SK-N-SH (cell line): ENCODE data around the gene CPED1. TPM values are rescaled to one million over a fixed set of nuclear protein-coding genes. Genes with fewer than 3 reads are reported as not detected.

ENCODE experiments used
- CTCF ChIA-PET: fragments of 300-600, 350-600 bp; formaldehyde crosslinking; extraction: SDS; loops from one replicate; lab custom pipeline; 2021; lab: Yijun Ruan, JAX
- POLR2A ChIA-PET: fragments of 350-600 bp; sonication (Branson Sonifier 250); formaldehyde crosslinking; extraction: SDS; loops from one replicate; lab custom pipeline; 2020; ENCODE audit warnings: antibody characterized with exemption, inconsistent platforms; lab: Yijun Ruan, JAX
- DNase-seq: peaks from one replicate; pipeline ENCODE4 v3.0.0; 2012
- H2AFZ ChIP-seq: fragments of 200-600 bp; sonication (generic); 2 replicates; pipeline ENCODE4 v1.8.1; 2016; ENCODE audit warnings: antibody characterized with exemption, mild to moderate bottlenecking, low read depth
- H3F3A ChIP-seq: fragments of 200-600 bp; sonication (generic); replicated peaks from 2 replicates; pipeline ENCODE3; 2016; ENCODE audit warnings: antibody characterized with exemption, mild to moderate bottlenecking; ENCODE audit not compliant: insufficient read depth
- H3K27ac ChIP-seq, 2 experiments: fragments of 200-500 bp in 1 of 2; fragments of 200-600 bp in 1 of 2; sonication (Bioruptor generic) in 1 of 2; sonication (generic), shearing (Covaris generic) in 1 of 2; 2 replicates each; pipeline versions ENCODE4 v1.5.1 to v1.6.1; 2014 to 2016; ENCODE audit warnings: low read depth in 2 of 2, inconsistent platforms in 1 of 2, low read length in 1 of 2, mild to moderate bottlenecking in 1 of 2, mixed read lengths in 1 of 2
- H3K27me3 ChIP-seq: fragments of 200-600 bp; sonication (generic), shearing (Covaris generic); 2 replicates; pipeline ENCODE4 v1.6.1; 2016; ENCODE audit warnings: mixed run types; ENCODE audit not compliant: insufficient read depth
- H3K36me3 ChIP-seq, 2 experiments: fragments of 200-500 bp in 1 of 2; fragments of 200-600 bp in 1 of 2; sonication (Bioruptor generic) in 1 of 2; sonication (generic) in 1 of 2; replicated peaks in 1 of 2; 2 replicates each; pipeline versions ENCODE3 to v1.5.1; 2014 to 2016; ENCODE audit warnings: low read length in 1 of 2, mild to moderate bottlenecking in 1 of 2; ENCODE audit not compliant: insufficient read depth in 2 of 2, control insufficient read depth in 1 of 2
- H3K4me1 ChIP-seq, 2 experiments: fragments of 200-500 bp in 1 of 2; fragments of 200-600 bp in 1 of 2; sonication (Bioruptor generic) in 1 of 2; sonication (generic), shearing (Covaris generic) in 1 of 2; 2 replicates each; pipeline versions ENCODE4 v1.5.1 to v1.6.1; 2014 to 2016; ENCODE audit warnings: low read depth in 1 of 2, low read length in 1 of 2, mixed run types in 1 of 2; ENCODE audit not compliant: insufficient read depth in 2 of 2, control insufficient read depth in 1 of 2
- H3K4me2 ChIP-seq: fragments of 200-600 bp; sonication (generic), shearing (Covaris generic); 2 replicates; pipeline ENCODE4 v1.6.1; 2017; ENCODE audit warnings: mixed run types
- H3K4me3 ChIP-seq, 2 experiments: fragments of 200-500 bp in 1 of 2; fragments of 200-600 bp in 1 of 2; sonication (Bioruptor generic) in 1 of 2; sonication (generic), shearing (Covaris generic) in 1 of 2; 2 replicates each; pipeline versions ENCODE4 v1.5.1 to v1.8.1; 2014 to 2016; ENCODE audit warnings: low read depth in 2 of 2, inconsistent platforms in 1 of 2, low read length in 1 of 2, mild to moderate bottlenecking in 1 of 2, mixed read lengths in 1 of 2, moderate library complexity in 1 of 2
- H3K79me2 ChIP-seq: fragments of 200-600 bp; sonication (generic); 2 replicates; pipeline ENCODE4 v1.8.1; 2017; ENCODE audit warnings: mild to moderate bottlenecking; ENCODE audit not compliant: insufficient read depth
- H3K9ac ChIP-seq: fragments of 200-600 bp; sonication (generic); 2 replicates; pipeline ENCODE4 v1.6.1; 2017; ENCODE audit warnings: mixed run types
- H3K9me2 ChIP-seq: fragments of 200-600 bp; sonication (generic); 2 replicates; pipeline ENCODE4 v1.6.1; 2017; ENCODE audit warnings: mixed run types
- H3K9me3 ChIP-seq: fragments of 200-600 bp; sonication (generic); 2 replicates; pipeline ENCODE4 v1.6.1; 2017; ENCODE audit warnings: mixed run types, mild to moderate bottlenecking, moderate library complexity
- H4K20me1 ChIP-seq: fragments of 200-600 bp; sonication (generic); 2 replicates; pipeline ENCODE4 v1.6.1; 2017; ENCODE audit warnings: mild to moderate bottlenecking, mixed run types; ENCODE audit not compliant: insufficient read depth
- CHD2 ChIP-seq: fragments of 150-350 bp; IDR thresholded peaks from 2 replicates; pipeline ENCODE4 v1.6.1; 2018; ENCODE audit warnings: low read length; ENCODE audit not compliant: partially characterized antibody
- EZH2phosphoT487 ChIP-seq: fragments of 200-600 bp; sonication (generic); IDR thresholded peaks from 2 replicates; pipeline ENCODE4 v1.6.1; 2017; ENCODE audit warnings: low read depth, mixed run types, mild to moderate bottlenecking, antibody characterized with exemption, moderate library complexity, borderline replicate concordance
- FOXJ3 ChIP-seq: sonication (generic); formaldehyde crosslinking; IDR thresholded peaks from 2 replicates; pipeline ENCODE4 v1.5.1; 2020; ENCODE audit warnings: mild to moderate bottlenecking, missing genetic modification reagents
- GATA2 ChIP-seq: sonication (generic); formaldehyde crosslinking; IDR thresholded peaks from 2 replicates; pipeline ENCODE4 v1.5.0; 2020; ENCODE audit warnings: mild to moderate bottlenecking, missing genetic modification reagents
- JUND ChIP-seq: IDR thresholded peaks from 2 replicates; pipeline ENCODE4 v1.4.0; 2012
- MXI1 ChIP-seq: IDR thresholded peaks from 2 replicates; pipeline ENCODE4 v1.6.1; 2012; ENCODE audit warnings: mild to moderate bottlenecking, low read depth, low read length, improper control_type of control experiment
- NFIC ChIP-seq: IDR thresholded peaks from 2 replicates; pipeline ENCODE4 v1.4.0; 2012; ENCODE audit warnings: borderline replicate concordance
- NRF1 ChIP-seq: IDR thresholded peaks from 2 replicates; pipeline ENCODE4 v1.6.1; 2012; ENCODE audit warnings: low read depth, mild to moderate bottlenecking, low read length
- RFX5 ChIP-seq: IDR thresholded peaks from 2 replicates; pipeline ENCODE4 v1.6.1; 2012; ENCODE audit warnings: mild to moderate bottlenecking, improper control_type of control experiment, low read length
- RXRA ChIP-seq: IDR thresholded peaks from 2 replicates; pipeline ENCODE4 v1.4.0; 2012; ENCODE audit warnings: low read depth, mild to moderate bottlenecking, borderline replicate concordance
- TCF12 ChIP-seq: IDR thresholded peaks from 2 replicates; pipeline ENCODE4 v1.4.0; 2012
- TEAD4 ChIP-seq: IDR thresholded peaks from 2 replicates; pipeline ENCODE4 v1.4.0; 2012; ENCODE audit warnings: mild to moderate bottlenecking, borderline replicate concordance; ENCODE audit not compliant: insufficient read depth
- WGBS: methylation state at CpG from one replicate; pipeline ENCODE4 v1.1.6; 2017; ENCODE audit warnings: low lambda C conversion rate; 5-methylcytosine and 5-hydroxymethylcytosine counted together
- polyA plus RNA-seq, 3 experiments: library from polyadenylated mRNA; depleted of rRNA; stranded (reverse); fragments of >200 nt; gene quantifications; 2 replicates each; pipeline ENCODE4 v1.2.3, GENCODE V29; 2012
- TF ChIP-seq, protein P1 (sequence below): fragments of 150-350 bp; IDR thresholded peaks from 2 replicates; pipeline ENCODE4 v1.6.1; 2017; ENCODE audit warnings: antibody characterized with exemption, low read length, low read depth, borderline replicate concordance
- TF ChIP-seq, protein P2 (sequence below): IDR thresholded peaks from 2 replicates; pipeline ENCODE4 v1.4.0; 2012; ENCODE audit warnings: low read depth, borderline replicate concordance
- TF ChIP-seq, protein P3 (sequence below): IDR thresholded peaks from 2 replicates; pipeline ENCODE4 v1.6.1; 2012; ENCODE audit warnings: mild to moderate bottlenecking, low read depth, low read length, moderate library complexity
- TF ChIP-seq, protein P4 (sequence below): fragments of 200-600 bp; sonication (generic); IDR thresholded peaks from 2 replicates; pipeline ENCODE4 v1.6.1; 2017; ENCODE audit warnings: antibody characterized with exemption, mild to moderate bottlenecking, moderate library complexity
- TF ChIP-seq, protein P5 (sequence below): fragments of 150-350 bp; IDR thresholded peaks from 2 replicates; pipeline ENCODE4 v1.6.1; 2016; ENCODE audit warnings: mild to moderate bottlenecking, low read depth, low read length

CPED1 gene
- polyA plus RNA-seq, 1 of the 3 experiments (the other 2 are of a cell fraction) = 4.4 TPM

DNA sequence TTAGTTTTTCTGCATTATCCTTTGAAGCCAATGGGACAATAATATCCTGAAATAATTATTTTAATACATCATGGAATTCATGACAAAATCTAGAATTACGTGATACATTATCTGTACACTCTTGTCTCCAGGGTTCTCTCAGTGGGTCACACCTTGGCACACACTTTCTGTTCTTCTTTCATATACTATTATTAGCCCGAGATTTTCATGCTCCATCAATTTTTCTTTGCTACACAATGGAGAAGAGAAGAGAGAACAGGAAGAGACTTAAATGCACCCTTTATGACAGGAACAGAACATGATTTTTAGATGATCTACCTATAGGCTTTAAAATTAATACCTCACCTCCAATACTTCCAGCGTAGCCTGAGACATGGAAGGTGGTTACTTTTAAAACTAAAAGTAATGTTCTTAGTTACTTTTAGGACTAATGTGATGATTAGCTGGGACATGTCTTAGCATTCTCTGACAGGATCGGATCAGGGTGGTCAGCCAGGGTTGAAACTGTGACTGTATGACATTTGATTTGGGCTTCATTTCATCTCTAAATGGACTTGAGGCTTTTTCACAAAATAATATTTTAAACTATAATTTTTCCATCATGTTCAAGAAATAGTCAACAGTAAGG is 192.0 kb downstream of the CPED1 start:
- H2AFZ ChIP-seq = no peak overlapping the region
- H3K4me3 ChIP-seq = no peak overlapping the region
- no peak for DNase-seq
- no peak overlapping the region for H3K27ac ChIP-seq
- H3K36me3 ChIP-seq = no peaks in the 10 kb centered on the region
- peaks cover 0 to 3% of the 10 kb centered on the region in 2 experiments; a peak in 1 of 4 replicates for H3K4me1 ChIP-seq
- ChIA-PET CTCF (no interaction called here), POLR2A (no interaction called here)
- H3K9me2 ChIP-seq = no peaks in the 10 kb centered on the region
- 70% methylated on average over 4 of the region's 4 CpGs for WGBS
- no peak for TF ChIP-seq NRF1
- TF ChIP-seq RFX5 = no peak
- TF ChIP-seq FOXJ3 (CRISPR knock-in tag) = no peak
- TF ChIP-seq CHD2 = no peak
- TF ChIP-seq, protein P1, sequence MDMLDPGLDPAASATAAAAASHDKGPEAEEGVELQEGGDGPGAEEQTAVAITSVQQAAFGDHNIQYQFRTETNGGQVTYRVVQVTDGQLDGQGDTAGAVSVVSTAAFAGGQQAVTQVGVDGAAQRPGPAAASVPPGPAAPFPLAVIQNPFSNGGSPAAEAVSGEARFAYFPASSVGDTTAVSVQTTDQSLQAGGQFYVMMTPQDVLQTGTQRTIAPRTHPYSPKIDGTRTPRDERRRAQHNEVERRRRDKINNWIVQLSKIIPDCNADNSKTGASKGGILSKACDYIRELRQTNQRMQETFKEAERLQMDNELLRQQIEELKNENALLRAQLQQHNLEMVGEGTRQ = no peak
- TF ChIP-seq, protein P2, sequence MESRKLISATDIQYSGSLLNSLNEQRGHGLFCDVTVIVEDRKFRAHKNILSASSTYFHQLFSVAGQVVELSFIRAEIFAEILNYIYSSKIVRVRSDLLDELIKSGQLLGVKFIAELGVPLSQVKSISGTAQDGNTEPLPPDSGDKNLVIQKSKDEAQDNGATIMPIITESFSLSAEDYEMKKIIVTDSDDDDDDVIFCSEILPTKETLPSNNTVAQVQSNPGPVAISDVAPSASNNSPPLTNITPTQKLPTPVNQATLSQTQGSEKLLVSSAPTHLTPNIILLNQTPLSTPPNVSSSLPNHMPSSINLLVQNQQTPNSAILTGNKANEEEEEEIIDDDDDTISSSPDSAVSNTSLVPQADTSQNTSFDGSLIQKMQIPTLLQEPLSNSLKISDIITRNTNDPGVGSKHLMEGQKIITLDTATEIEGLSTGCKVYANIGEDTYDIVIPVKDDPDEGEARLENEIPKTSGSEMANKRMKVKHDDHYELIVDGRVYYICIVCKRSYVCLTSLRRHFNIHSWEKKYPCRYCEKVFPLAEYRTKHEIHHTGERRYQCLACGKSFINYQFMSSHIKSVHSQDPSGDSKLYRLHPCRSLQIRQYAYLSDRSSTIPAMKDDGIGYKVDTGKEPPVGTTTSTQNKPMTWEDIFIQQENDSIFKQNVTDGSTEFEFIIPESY = no peak
- TF ChIP-seq RXRA = no peak
- no peak for TF ChIP-seq GATA2 (CRISPR knock-in tag)
- TF ChIP-seq JUND = no peak
- no peaks in the 10 kb centered on the region for H3K9me3 ChIP-seq
- H3K27me3 ChIP-seq = no peaks in the 10 kb centered on the region
- H3F3A ChIP-seq = no peaks in the 10 kb centered on the region
- H4K20me1 ChIP-seq = no peaks in the 10 kb centered on the region
- no peak overlapping the region for H3K4me2 ChIP-seq
- H3K79me2 ChIP-seq = no peaks in the 10 kb centered on the region
- no peak overlapping the region for H3K9ac ChIP-seq

DNA sequence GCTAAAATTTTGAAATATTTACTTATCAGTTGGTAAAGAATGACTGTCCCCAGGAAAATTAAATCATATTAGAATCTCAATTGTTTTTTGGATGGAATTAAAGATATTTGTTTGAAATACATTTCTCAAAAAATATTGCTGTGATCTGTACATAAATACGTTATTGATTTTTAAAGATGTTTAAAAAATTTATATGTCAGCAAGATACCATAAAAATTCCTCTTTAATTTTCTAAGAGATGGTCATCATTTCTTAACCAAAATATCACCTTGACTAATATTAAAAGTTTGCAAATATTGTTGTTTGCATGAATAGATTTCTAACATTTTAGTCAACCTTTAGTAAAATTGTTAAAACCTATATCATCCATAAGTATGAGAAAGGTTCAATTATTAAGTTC is 192.8 kb downstream of the CPED1 start:
- Histone ChIP-seq H3K4me3 (no peak overlapping the region), H3K4me2 (no peak overlapping the region), H3K4me1 (peaks cover 0 to 3% of the 10 kb centered on the region in 2 experiments; a peak in 1 of 4 replicates), H3K9ac (no peak overlapping the region), H2AFZ (no peak overlapping the region), H3K79me2 (no peaks in the 10 kb centered on the region), H3K9me3 (no peaks in the 10 kb centered on the region), H3K9me2 (no peaks in the 10 kb centered on the region), H3F3A (no peaks in the 10 kb centered on the region), H3K27ac (no peak overlapping the region), H3K27me3 (no peaks in the 10 kb centered on the region), H3K36me3 (no peaks in the 10 kb centered on the region), H4K20me1 (no peaks in the 10 kb centered on the region)
- WGBS = 60% methylated on average over 1 of the region's 1 CpG
- DNase-seq = no peak
- ChIA-PET POLR2A (no interaction called here), CTCF (no interaction called here)
- TF ChIP-seq, protein P3, sequence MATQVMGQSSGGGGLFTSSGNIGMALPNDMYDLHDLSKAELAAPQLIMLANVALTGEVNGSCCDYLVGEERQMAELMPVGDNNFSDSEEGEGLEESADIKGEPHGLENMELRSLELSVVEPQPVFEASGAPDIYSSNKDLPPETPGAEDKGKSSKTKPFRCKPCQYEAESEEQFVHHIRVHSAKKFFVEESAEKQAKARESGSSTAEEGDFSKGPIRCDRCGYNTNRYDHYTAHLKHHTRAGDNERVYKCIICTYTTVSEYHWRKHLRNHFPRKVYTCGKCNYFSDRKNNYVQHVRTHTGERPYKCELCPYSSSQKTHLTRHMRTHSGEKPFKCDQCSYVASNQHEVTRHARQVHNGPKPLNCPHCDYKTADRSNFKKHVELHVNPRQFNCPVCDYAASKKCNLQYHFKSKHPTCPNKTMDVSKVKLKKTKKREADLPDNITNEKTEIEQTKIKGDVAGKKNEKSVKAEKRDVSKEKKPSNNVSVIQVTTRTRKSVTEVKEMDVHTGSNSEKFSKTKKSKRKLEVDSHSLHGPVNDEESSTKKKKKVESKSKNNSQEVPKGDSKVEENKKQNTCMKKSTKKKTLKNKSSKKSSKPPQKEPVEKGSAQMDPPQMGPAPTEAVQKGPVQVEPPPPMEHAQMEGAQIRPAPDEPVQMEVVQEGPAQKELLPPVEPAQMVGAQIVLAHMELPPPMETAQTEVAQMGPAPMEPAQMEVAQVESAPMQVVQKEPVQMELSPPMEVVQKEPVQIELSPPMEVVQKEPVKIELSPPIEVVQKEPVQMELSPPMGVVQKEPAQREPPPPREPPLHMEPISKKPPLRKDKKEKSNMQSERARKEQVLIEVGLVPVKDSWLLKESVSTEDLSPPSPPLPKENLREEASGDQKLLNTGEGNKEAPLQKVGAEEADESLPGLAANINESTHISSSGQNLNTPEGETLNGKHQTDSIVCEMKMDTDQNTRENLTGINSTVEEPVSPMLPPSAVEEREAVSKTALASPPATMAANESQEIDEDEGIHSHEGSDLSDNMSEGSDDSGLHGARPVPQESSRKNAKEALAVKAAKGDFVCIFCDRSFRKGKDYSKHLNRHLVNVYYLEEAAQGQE = no peak
- TF ChIP-seq, protein P4, sequence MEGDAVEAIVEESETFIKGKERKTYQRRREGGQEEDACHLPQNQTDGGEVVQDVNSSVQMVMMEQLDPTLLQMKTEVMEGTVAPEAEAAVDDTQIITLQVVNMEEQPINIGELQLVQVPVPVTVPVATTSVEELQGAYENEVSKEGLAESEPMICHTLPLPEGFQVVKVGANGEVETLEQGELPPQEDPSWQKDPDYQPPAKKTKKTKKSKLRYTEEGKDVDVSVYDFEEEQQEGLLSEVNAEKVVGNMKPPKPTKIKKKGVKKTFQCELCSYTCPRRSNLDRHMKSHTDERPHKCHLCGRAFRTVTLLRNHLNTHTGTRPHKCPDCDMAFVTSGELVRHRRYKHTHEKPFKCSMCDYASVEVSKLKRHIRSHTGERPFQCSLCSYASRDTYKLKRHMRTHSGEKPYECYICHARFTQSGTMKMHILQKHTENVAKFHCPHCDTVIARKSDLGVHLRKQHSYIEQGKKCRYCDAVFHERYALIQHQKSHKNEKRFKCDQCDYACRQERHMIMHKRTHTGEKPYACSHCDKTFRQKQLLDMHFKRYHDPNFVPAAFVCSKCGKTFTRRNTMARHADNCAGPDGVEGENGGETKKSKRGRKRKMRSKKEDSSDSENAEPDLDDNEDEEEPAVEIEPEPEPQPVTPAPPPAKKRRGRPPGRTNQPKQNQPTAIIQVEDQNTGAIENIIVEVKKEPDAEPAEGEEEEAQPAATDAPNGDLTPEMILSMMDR = no peak
- TF ChIP-seq NFIC = no peak
- no peak for TF ChIP-seq TEAD4
- no peak for TF ChIP-seq TCF12
- TF ChIP-seq, protein P5, sequence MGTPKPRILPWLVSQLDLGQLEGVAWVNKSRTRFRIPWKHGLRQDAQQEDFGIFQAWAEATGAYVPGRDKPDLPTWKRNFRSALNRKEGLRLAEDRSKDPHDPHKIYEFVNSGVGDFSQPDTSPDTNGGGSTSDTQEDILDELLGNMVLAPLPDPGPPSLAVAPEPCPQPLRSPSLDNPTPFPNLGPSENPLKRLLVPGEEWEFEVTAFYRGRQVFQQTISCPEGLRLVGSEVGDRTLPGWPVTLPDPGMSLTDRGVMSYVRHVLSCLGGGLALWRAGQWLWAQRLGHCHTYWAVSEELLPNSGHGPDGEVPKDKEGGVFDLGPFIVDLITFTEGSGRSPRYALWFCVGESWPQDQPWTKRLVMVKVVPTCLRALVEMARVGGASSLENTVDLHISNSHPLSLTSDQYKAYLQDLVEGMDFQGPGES = no peak
- TF ChIP-seq EZH2phosphoT487 = no peak
- no peak for TF ChIP-seq MXI1
- no peak for TF ChIP-seq RFX5
